Smooth muscle cell of trachea (primary cell): ENCODE measurements around the gene DHX29. TPM values are rescaled to one million over a fixed set of nuclear protein-coding genes. Genes with fewer than 3 reads are reported as not detected.

Experiments
- total RNA-seq: library from RNA; depleted of rRNA; stranded (reverse); fragments of >200 nt; gene quantifications from 2 replicates; pipeline ENCODE4 v1.2.1, GENCODE V29; 2014

The DHX29 gene
- 38.4 and 55.1 TPM in 2 replicates for total RNA-seq

GRCh38 chr5:55307383-55308253, at the start of gene DHX29, which contains the start of gene MTREX:
Gene DHX29 (minus strand): TSS chr5:55307694. CDS start chr5:55307573, 121 bp downstream.
Gene MTREX (plus strand): TSS chr5:55307989. CDS start chr5:55308014, 25 bp downstream.

GRCh38 chr5:55232985-55233928, 74.2 kb downstream of the DHX29 start, which contains the start of gene CCNO:
Gene CCNO (minus strand): TSS chr5:55233608. CDS start chr5:55233523, 85 bp downstream.

GRCh38 chr5:55226934-55227663, 80.4 kb downstream of the DHX29 start, which contains the start of gene MCIDAS:
Gene MCIDAS (minus strand): TSS chr5:55227315. CDS start chr5:55227138, 177 bp downstream.

Other genes with a start within 250 kb of the DHX29 start
- gene GZMA, start 205.0 kb downstream of the DHX29 start, total RNA-seq: not detected in 2 replicates
- gene GPX8, start 147.5 kb downstream of the DHX29 start, total RNA-seq: 124 and 134 TPM in 2 replicates
- under 0.01 TPM in 1 of 2 replicates, not detected in the other for gene CDC20B, start 134.5 kb downstream of the DHX29 start, total RNA-seq
- gene MCIDAS, start 80.4 kb downstream of the DHX29 start, total RNA-seq: not detected in 2 replicates
- gene CCNO, start 74.1 kb downstream of the DHX29 start, total RNA-seq: 0.17 TPM in 1 of 2 replicates, not detected in the other
- gene MTREX, start 295 bp upstream of the DHX29 start, total RNA-seq: 87.3 and 149 TPM in 2 replicates
- gene PLPP1, start 227.3 kb upstream of the DHX29 start, total RNA-seq: 237 and 326 TPM in 2 replicates